Lower leg skin (tissue), 3 donors: Measurements from ENCODE around the gene IDS.

Experiments used
- CTCF ChIP-seq, 3 donors: fragments of 450-650 bp; IDR thresholded peaks; one replicate each; pipeline ENCODE4 v1.5.1; 2016; ENCODE audit warnings: antibody characterized with exemption in 3 of 3, mild to moderate bottlenecking in 3 of 3, moderate library complexity in 2 of 3
- POLR2A ChIP-seq, 2 donors: fragments of 450-650 bp; IDR thresholded peaks; one replicate each; pipeline ENCODE4 v1.6.1; 2016 to 2017; ENCODE audit warnings: antibody characterized with exemption in 2 of 2, mild to moderate bottlenecking in 1 of 2, moderate library complexity in 1 of 2

GRCh38 chrX:149433451-149433850 lies 71.7 kb downstream of the IDS start:
- TF ChIP-seq CTCF (IDR thresholded peaks at IDR 0.05) (no peak), POLR2A (IDR thresholded peaks at IDR 0.05) (no peak)
